HUES48 (cell line): ENCODE results near the gene FBXL14.
A peak's percentile ranks its signal among the peaks of the same experiment; 100 is the strongest.

ENCODE experiments used
- H3K27ac ChIP-seq: one replicate; pipeline ENCODE4 v1.7.0; 2013; ENCODE audit warnings: low read depth, low read length, inconsistent platforms
- H3K27me3 ChIP-seq: 2 replicates; pipeline ENCODE4 v1.6.1; 2013; ENCODE audit warnings: mild to moderate bottlenecking, low read length; ENCODE audit not compliant: control insufficient read depth, insufficient read depth
- H3K36me3 ChIP-seq: 2 replicates; pipeline ENCODE4 v1.6.1; 2013; ENCODE audit warnings: low read length; ENCODE audit not compliant: control insufficient read depth, insufficient read depth
- H3K4me1 ChIP-seq: 2 replicates; pipeline ENCODE4 v1.6.1; 2013; ENCODE audit warnings: mild to moderate bottlenecking, low read length; ENCODE audit not compliant: control insufficient read depth, insufficient read depth
- H3K4me3 ChIP-seq: 2 replicates; pipeline ENCODE4 v1.5.1; 2013; ENCODE audit warnings: mild to moderate bottlenecking, low read depth, low read length
- H3K9ac ChIP-seq: 2 replicates; pipeline ENCODE4 v1.6.1; 2013; ENCODE audit warnings: mild to moderate bottlenecking, low read depth, low read length, moderate library complexity
- H3K9me3 ChIP-seq: 2 replicates; pipeline ENCODE4 v1.6.1; 2013; ENCODE audit warnings: low read length; ENCODE audit not compliant: control insufficient read depth, insufficient read depth

FBXL14 gene

GRCh38 chr12:1619159-1619558 is 24.8 kb upstream of the FBXL14 start:
- Histone ChIP-seq H3K9ac (no peak overlapping the region), H3K4me3 (no peak overlapping the region), H3K27me3 (no peaks in the 10 kb centered on the region), H3K4me1 (no peaks in the 10 kb centered on the region), H3K36me3 (no peaks in the 10 kb centered on the region), H3K9me3 (no peaks in the 10 kb centered on the region), H3K27ac (no peak overlapping the region)

GRCh38 chr12:1618489-1618888 is 24.1 kb upstream of the FBXL14 start:
- Histone ChIP-seq H3K4me3 (no peak overlapping the region), H3K27ac (no peak overlapping the region), H3K9ac (no peak overlapping the region), H3K36me3 (no peaks in the 10 kb centered on the region), H3K4me1 (no peaks in the 10 kb centered on the region), H3K27me3 (no peaks in the 10 kb centered on the region), H3K9me3 (no peaks in the 10 kb centered on the region)

DNA sequence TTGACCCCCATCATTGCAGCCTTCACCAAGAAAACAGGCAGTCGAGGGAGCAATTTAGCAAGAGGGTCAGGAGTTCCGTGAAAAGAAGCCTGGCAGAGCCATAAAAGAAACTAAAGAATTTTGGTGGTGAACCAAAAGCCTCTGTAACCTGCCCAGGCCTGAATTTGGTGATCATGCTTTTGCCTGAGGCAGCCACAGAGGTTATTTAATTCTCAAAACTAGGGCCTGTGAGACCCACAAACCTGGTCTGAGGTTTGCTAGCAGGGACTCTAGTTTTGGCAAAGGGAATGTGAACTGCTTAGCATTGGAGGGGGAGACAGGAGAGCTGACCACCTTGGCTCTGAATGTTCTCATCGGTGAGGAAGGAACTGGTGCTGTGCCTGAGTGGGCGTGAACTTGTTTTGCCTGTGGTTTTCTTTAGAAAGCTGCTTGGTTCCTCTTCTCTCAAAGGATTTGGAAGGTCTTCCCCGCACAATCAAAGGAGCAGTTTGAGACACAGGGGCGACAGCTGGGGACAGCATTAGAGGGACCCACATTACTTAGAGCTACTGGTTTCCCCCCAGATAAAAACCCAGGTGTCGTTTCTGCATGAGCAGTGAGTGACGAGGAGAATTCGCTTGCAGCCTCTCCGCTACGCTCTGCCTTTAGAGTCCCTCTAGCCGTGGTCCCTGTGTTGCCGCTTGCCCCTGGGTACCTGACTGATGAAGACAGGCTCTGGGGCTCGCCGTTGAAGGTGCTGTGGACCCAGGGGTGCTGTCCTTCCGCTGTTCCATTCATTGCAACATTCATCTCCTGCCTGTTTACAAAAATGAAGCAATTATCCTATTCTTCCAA is 22.1 kb upstream of the FBXL14 start:
- Histone ChIP-seq H3K9ac (no peak overlapping the region), H3K9me3 (no peaks in the 10 kb centered on the region), H3K36me3 (no peaks in the 10 kb centered on the region), H3K4me1 (0 out of 2 replicates have a peak, but pooled peaks cover 4% of the 10 kb centered on the region), H3K27ac (no peak overlapping the region), H3K4me3 (no peak overlapping the region), H3K27me3 (no peaks in the 10 kb centered on the region)

GRCh38 chr12:1614360-1614759 is 20.0 kb upstream of the FBXL14 start:
- no peak overlapping the region for H3K9ac ChIP-seq
- H3K4me1 ChIP-seq, result 0 out of 2 replicates have a peak, but pooled peaks cover 4% of the 10 kb centered on the region
- H3K27ac ChIP-seq, result no peak overlapping the region
- H3K27me3 ChIP-seq, result no peaks in the 10 kb centered on the region
- H3K4me3 ChIP-seq, result no peak overlapping the region
- no peaks in the 10 kb centered on the region for H3K9me3 ChIP-seq
- no peaks in the 10 kb centered on the region for H3K36me3 ChIP-seq

DNA sequence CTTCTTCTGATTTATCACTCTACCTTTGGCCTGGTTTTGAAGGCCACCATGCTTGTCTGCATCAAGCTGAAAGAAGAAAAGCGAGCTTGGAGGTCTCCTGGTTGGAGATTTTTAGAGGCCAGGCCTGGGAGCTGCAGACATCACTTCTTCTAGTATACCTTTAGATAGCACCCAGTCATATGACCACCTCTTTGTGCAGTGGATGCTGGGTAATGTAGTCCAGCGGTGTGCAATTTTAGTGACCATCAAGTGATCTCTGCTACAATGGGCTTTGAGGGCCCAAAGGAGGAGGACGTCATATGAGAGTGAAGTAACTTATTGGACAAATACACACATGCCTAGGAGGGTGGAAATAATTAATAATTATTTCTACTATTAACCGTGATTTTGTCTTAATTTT is 19.5 kb upstream of the FBXL14 start:
- Histone ChIP-seq H3K4me3 (no peak overlapping the region), H3K27me3 (no peaks in the 10 kb centered on the region), H3K36me3 (no peaks in the 10 kb centered on the region), H3K27ac (no peak overlapping the region), H3K9me3 (no peaks in the 10 kb centered on the region), H3K4me1 (0 out of 2 replicates have a peak, but pooled peaks cover 4% of the 10 kb centered on the region), H3K9ac (no peak overlapping the region)

GRCh38 chr12:1611803-1612572 is 17.6 kb upstream of the FBXL14 start:
- H3K4me3 ChIP-seq, result no peak overlapping the region

GRCh38 chr12:1610072-1610643 is 15.8 kb upstream of the FBXL14 start:
- H3K27me3 ChIP-seq, result peaks cover 19% of the 10 kb centered on the region
- no peak overlapping the region for H3K9ac ChIP-seq
- no peaks in the 10 kb centered on the region for H3K9me3 ChIP-seq
- no peak overlapping the region for H3K4me3 ChIP-seq
- no peak overlapping the region for H3K27ac ChIP-seq
- peaks cover 12% of the 10 kb centered on the region; the same call in 1 of the 2 replicates for H3K4me1 ChIP-seq
- H3K36me3 ChIP-seq, result no peaks in the 10 kb centered on the region

More at GRCh38 chr12:1611803-1612572, 17.6 kb upstream of the FBXL14 start:
- Histone ChIP-seq H3K27me3 (peaks cover 2% of the 10 kb centered on the region; the same call in 1 of the 2 replicates), H3K4me1 (0 out of 2 replicates have a peak, but pooled peaks cover 4% of the 10 kb centered on the region), H3K9me3 (no peaks in the 10 kb centered on the region), H3K36me3 (no peaks in the 10 kb centered on the region), H3K9ac (no peak overlapping the region), H3K27ac (no peak overlapping the region)

DNA sequence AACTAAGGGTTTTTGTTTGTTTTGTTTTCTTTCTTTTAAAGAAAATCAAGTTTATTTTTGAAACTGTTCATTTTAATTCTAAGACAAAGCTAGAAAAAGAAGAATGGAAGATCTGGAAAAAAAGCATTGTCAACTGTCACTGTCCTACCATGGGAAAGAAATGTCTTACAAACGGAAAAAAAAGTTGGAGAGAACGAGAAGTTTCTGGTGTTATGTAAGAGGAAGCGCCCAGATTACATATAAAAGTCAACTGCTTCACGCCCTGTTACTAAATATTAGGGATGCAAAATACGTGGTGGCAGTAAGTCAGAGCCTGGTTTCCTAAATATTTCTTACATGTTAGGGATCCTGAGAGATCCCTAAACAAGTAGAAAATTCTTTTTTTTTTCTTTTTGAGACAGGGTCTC is 14.3 kb upstream of the FBXL14 start:
- no peak overlapping the region for H3K4me3 ChIP-seq
- H3K4me1 ChIP-seq, result peaks cover 12% of the 10 kb centered on the region; the same call in 1 of the 2 replicates
- H3K36me3 ChIP-seq, result no peaks in the 10 kb centered on the region
- no peak overlapping the region for H3K9ac ChIP-seq
- H3K9me3 ChIP-seq, result no peaks in the 10 kb centered on the region
- no peak overlapping the region for H3K27ac ChIP-seq
- peaks cover 22% of the 10 kb centered on the region for H3K27me3 ChIP-seq

GRCh38 chr12:1607940-1608712 is 13.7 kb upstream of the FBXL14 start:
- Histone ChIP-seq H3K36me3 (no peaks in the 10 kb centered on the region), H3K27ac (no peak overlapping the region), H3K27me3 (peaks cover 22% of the 10 kb centered on the region), H3K4me3 (no peak overlapping the region), H3K9me3 (no peaks in the 10 kb centered on the region), H3K4me1 (peaks cover 12% of the 10 kb centered on the region; the same call in 1 of the 2 replicates), H3K9ac (no peak overlapping the region)

GRCh38 chr12:1606021-1606622 is 11.7 kb upstream of the FBXL14 start:
- Histone ChIP-seq H3K9ac (no peak overlapping the region), H3K9me3 (no peaks in the 10 kb centered on the region), H3K36me3 (no peaks in the 10 kb centered on the region), H3K27me3 (peaks cover 22% of the 10 kb centered on the region), H3K4me1 (peaks cover 8% of the 10 kb centered on the region; the same call in 1 of the 2 replicates), H3K4me3 (peak overlapping the region; percentile 58), H3K27ac (peak overlapping the region; percentile 80)
